Left ventricle myocardium inferior (tissue), 1 donor: ENCODE results near the gene ABHD1. TPM values are rescaled to one million over a fixed set of nuclear protein-coding genes. Genes with fewer than 3 reads are reported as not detected.

ENCODE experiments used
- DNase-seq: peaks from one replicate; pipeline ENCODE4 v3.0.0-alpha.2; 2020
- H3K27ac ChIP-seq: fragments of 200-600 bp; replicated peaks from 2 replicates; pipeline ENCODE4 v1.8.0; 2021
- H3K27me3 ChIP-seq: fragments of 200-600 bp; 2 replicates; pipeline ENCODE4 v1.8.0; 2021; ENCODE audit warnings: low read depth
- H3K36me3 ChIP-seq: fragments of 200-600 bp; 2 replicates; pipeline ENCODE4 v1.8.0; 2021
- H3K4me1 ChIP-seq: fragments of 200-600 bp; 2 replicates; pipeline ENCODE4 v1.8.0; 2021
- H3K4me3 ChIP-seq: fragments of 200-600 bp; 2 replicates; pipeline ENCODE4 v1.8.0; 2021; ENCODE audit warnings: mild to moderate bottlenecking, moderate library complexity
- H3K9me3 ChIP-seq: fragments of 200-600 bp; replicated peaks from 2 replicates; pipeline ENCODE4 v1.8.0; 2021
- intact Hi-C: fragments of 100-400 bp; cut with micrococcal nuclease; formaldehyde crosslinking; loops from one replicate; pipeline ENCODE4 v1.11.0; 2022
- total RNA-seq: library from RNA; stranded (reverse); fragmentation: NEBNext Ultra II Directional; extraction: Animal tissue kit (Norgen Biotek cat#: 25700); gene quantifications from one replicate; pipeline ENCODE4 v1.2.1, GENCODE V29; 2021
- TF ChIP-seq, protein P1 (sequence below): fragments of 200-600 bp; IDR thresholded peaks from 2 replicates; pipeline ENCODE4 v1.8.0; 2021; ENCODE audit warnings: antibody characterized with exemption, mild to moderate bottlenecking, borderline replicate concordance
- donor health status: DM: no; HTN: yes; CAD: no; lungs with severe emphysema.

The ABHD1 gene
- total RNA-seq, 1 donor from 2014 or later = 3.5 TPM

DNA sequence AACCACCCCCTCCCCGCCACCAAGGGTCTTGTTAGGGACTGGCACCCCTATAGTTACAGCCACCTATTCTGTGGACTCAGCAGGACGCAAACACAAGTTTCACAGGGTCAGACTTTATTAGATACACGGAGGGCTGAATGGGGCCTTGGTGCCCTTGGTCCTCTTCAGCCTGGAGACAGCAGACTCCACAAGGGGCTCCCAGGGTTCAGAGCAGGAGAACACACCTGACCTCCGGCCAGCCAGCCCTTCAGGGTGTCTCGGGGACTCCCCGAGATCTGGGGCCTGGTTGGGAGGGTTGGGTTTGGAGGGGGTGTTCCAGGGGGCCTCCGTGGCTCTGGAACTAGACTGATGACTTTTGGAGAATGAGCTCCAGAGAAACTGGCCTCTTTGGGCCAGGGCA, 13.1 kb downstream of the ABHD1 start:
- intact Hi-C loops = no loop called here
- Histone ChIP-seq H3K9me3 (no peaks in the 10 kb centered on the region), H3K27me3 (no peaks in the 10 kb centered on the region), H3K4me1 (peaks cover 23% of the 10 kb centered on the region), H3K4me3 (no peak overlapping the region), H3K36me3 (peaks cover 10% of the 10 kb centered on the region), H3K27ac (no peak overlapping the region)
- TF ChIP-seq, protein P1, sequence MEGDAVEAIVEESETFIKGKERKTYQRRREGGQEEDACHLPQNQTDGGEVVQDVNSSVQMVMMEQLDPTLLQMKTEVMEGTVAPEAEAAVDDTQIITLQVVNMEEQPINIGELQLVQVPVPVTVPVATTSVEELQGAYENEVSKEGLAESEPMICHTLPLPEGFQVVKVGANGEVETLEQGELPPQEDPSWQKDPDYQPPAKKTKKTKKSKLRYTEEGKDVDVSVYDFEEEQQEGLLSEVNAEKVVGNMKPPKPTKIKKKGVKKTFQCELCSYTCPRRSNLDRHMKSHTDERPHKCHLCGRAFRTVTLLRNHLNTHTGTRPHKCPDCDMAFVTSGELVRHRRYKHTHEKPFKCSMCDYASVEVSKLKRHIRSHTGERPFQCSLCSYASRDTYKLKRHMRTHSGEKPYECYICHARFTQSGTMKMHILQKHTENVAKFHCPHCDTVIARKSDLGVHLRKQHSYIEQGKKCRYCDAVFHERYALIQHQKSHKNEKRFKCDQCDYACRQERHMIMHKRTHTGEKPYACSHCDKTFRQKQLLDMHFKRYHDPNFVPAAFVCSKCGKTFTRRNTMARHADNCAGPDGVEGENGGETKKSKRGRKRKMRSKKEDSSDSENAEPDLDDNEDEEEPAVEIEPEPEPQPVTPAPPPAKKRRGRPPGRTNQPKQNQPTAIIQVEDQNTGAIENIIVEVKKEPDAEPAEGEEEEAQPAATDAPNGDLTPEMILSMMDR = no peak
- no peak for DNase-seq

DNA sequence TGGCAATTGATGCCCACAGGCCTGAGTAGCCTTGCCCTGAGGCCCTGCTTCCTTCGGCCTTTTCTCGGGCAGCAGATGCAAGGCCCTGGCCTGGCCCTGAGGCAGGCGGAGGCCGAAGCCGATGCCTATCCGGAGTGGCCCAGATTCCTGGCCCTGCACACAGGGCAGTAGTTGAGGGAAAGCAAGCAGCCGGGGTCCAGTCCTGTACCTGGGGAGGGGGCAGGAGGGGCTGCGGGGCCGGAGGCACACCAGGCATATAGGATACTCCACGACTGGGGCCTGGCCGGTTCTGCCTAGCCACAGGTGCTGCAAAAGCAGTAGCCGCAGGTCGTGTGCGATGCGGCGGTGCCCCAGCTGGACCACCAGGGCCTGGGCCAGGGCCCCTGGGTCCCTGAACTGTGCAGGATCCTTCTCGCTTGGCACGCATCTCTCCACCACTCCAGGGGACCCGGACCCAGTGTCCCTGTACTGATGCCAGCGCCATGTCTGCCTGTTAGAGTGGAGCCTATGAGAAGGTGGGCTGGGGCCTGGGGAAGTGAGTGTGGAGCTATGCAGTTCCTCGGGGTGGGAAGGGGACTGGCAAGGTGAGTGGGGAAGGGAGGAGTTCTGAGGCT, 13.8 kb downstream of the ABHD1 start:
- TF ChIP-seq, protein P1 = no peak
- DNase-seq = no peak
- intact Hi-C loops = no loop called here
- no peak overlapping the region for H3K4me3 ChIP-seq
- peaks cover 4% of the 10 kb centered on the region for H3K36me3 ChIP-seq
- no peaks in the 10 kb centered on the region for H3K9me3 ChIP-seq
- peaks cover 19% of the 10 kb centered on the region for H3K4me1 ChIP-seq
- no peak overlapping the region for H3K27ac ChIP-seq
- H3K27me3 ChIP-seq = no peaks in the 10 kb centered on the region

DNA sequence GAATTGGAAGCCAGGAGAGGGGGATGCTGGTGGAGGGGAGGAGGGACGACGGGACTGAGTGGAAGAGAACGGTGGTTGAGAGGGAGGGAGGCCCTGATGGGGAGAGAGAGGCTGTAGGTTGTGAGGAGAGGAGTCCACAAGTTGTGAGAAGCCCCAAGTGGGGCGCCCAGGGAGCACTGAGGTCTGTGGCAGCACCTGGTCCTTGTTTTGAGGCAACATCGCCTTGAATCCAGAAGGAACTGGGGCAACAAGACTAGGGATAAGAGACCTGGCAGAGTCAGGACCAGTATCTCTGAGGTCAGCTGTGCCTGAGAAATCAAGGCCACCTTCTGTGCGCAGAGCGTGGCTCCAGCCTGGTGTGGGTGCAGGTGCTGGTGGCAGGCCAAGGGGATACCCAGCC, 14.5 kb downstream of the ABHD1 start:
- intact Hi-C loops = no loop called here
- H3K4me3 ChIP-seq = no peak overlapping the region
- no peaks in the 10 kb centered on the region for H3K36me3 ChIP-seq
- no peaks in the 10 kb centered on the region for H3K27me3 ChIP-seq
- no peak overlapping the region for H3K27ac ChIP-seq
- DNase-seq = no peak
- TF ChIP-seq, protein P1 = no peak
- H3K9me3 ChIP-seq = no peaks in the 10 kb centered on the region
- peaks cover 12% of the 10 kb centered on the region for H3K4me1 ChIP-seq

DNA sequence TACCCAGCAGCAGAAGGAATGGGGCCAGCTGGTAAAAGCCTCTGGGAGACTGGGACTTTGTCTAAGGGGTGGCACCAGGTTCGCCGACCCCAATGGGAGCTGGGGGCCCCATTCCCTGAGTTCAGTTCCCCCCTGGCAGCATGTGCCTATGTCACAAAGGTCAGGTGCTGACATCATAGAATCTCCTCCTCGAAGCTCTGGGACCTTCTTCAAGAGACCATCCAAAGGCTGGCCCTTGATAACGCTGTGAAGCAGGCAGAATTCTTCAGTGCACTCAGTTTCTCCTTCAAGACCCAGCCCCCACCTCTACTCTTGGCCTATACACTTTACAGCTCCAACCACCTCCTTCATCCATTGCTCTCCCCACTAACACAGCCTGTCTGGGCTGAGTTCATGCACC, 15.7 kb downstream of the ABHD1 start, which contains the start of gene PRR30:
Gene PRR30 (minus strand): TSS at position 101 of the 400 bp plus-strand sequence. CDS start 1,081 bp downstream, outside the sequence.
- no peak within 1 kb of the TSS for H3K27ac ChIP-seq
- no peaks in the 10 kb centered on the region for H3K27me3 ChIP-seq
- intact Hi-C loops = no loop called here
- TF ChIP-seq, protein P1 = no peak
- peaks cover under 1% of the 10 kb centered on the region for H3K4me1 ChIP-seq
- H3K36me3 ChIP-seq = no peaks in the 10 kb centered on the region
- no peak for DNase-seq
- no peaks in the 10 kb centered on the region for H3K9me3 ChIP-seq
- no peak within 1 kb of the TSS for H3K4me3 ChIP-seq

DNA sequence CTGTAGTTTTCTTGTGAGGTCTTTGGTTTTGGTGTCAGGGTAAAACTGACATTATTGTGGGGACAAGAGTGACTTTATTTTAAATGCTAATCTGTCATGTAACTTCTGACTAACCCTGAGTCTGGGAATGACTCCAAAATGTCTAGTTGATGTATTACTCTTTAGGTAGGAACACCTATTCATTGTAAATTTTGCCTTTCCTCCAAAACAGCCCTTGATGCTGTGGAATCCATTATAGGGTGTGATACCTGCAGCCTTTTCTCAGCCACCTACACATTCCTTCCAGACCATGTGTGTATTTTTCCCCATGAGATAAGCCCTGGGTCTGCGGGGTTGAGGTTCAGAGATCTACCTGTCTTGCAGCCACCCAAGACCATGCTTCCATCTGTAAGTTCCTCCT, 19.7 kb downstream of the ABHD1 start:
- Histone ChIP-seq H3K36me3 (no peaks in the 10 kb centered on the region), H3K4me3 (no peak overlapping the region), H3K27ac (no peak overlapping the region), H3K4me1 (no peaks in the 10 kb centered on the region), H3K27me3 (peaks cover under 1% of the 10 kb centered on the region), H3K9me3 (no peaks in the 10 kb centered on the region)
- intact Hi-C loops = no loop called here
- DNase-seq = no peak
- TF ChIP-seq, protein P1 = no peak
